Mammary epithelial cell (primary cell): ENCODE measurements around the gene TTLL6.

Experiments
- CTCF ChIP-seq, 2 donors: IDR thresholded peaks in 1 of 2; conservative IDR thresholded peaks in 1 of 2; 2 replicates each; pipeline ENCODE4 v1.5.1; 2011 to 2012; ENCODE audit warnings: inconsistent platforms in 2 of 2, low read length in 2 of 2, mild to moderate bottlenecking in 2 of 2, control low read depth in 1 of 2, low read depth in 1 of 2; ENCODE audit not compliant: insufficient read depth in 1 of 2; ENCODE audit errors: extremely low read depth in 1 of 2
- EZH2 ChIP-seq: IDR thresholded peaks from 2 replicates; pipeline ENCODE4 v1.6.1; 2012; ENCODE audit warnings: low read length, inconsistent platforms, borderline replicate concordance

DNA sequence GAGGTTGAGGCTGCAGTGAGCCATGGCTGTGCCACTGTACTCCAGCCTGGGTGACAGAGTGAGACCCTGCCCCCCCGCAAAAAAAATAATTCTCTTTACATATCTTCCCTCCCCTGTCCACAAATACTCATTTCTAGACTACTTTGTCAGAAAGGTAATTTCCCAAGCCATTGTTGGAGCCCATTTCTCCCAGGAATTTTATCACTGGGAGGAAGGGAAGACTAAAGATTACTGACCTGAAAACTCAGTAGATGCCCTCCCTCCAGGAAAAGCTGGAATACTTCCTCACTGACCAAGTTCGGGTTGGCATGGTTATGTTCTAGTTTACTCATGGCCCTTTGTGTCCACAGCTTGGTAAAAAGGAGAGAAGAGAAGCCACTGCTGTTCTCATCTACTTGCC is 17.9 kb upstream of the TTLL6 start:
- TF ChIP-seq CTCF (conservative IDR thresholded peaks at IDR 0.05 in 1 of 2, IDR thresholded peaks at IDR 0.05 in 1 of 2; ENCODE audit: extremely low read depth in 1 of 2, insufficient read depth in 1 of 2, low read depth in 1 of 2, low read length in 2 of 2) (no peak), EZH2 (no peak)
